Fibroblast of lung (primary cell): ENCODE measurements around the gene SPACA1. TPM values are rescaled to one million over a fixed set of nuclear protein-coding genes. Genes with fewer than 3 reads are reported as not detected.

ENCODE experiments used
- DNase-seq, 2 donors: peaks; one replicate each; pipeline versions ENCODE4 v3.0.0 to v3.0.0-alpha.2; 2010; ENCODE audit warnings: low read depth in 2 of 2
- H2AFZ ChIP-seq: 2 replicates; pipeline ENCODE4 v1.5.1; 2012; ENCODE audit warnings: low read length, control low read depth, inconsistent platforms
- H3K27ac ChIP-seq: 2 replicates; pipeline ENCODE4 v1.5.1; 2011; ENCODE audit warnings: low read length, control low read depth; ENCODE audit not compliant: insufficient read depth
- H3K27me3 ChIP-seq: 2 replicates; pipeline ENCODE4 v1.5.1; 2011; ENCODE audit warnings: mild to moderate bottlenecking, low read length; ENCODE audit not compliant: control insufficient read depth, insufficient read depth
- H3K36me3 ChIP-seq: 2 replicates; pipeline ENCODE4 v1.5.1; 2011; ENCODE audit warnings: low read length; ENCODE audit not compliant: control insufficient read depth, insufficient read depth
- H3K4me1 ChIP-seq: 2 replicates; pipeline ENCODE4 v1.5.1; 2011; ENCODE audit warnings: low read length; ENCODE audit not compliant: control insufficient read depth, insufficient read depth; ENCODE audit errors: extremely low read depth
- H3K4me2 ChIP-seq: 2 replicates; pipeline ENCODE4 v1.5.1; 2011; ENCODE audit warnings: low read length, control low read depth; ENCODE audit not compliant: insufficient read depth; ENCODE audit errors: extremely low read depth
- H3K4me3 ChIP-seq, 4 experiments: fragments of 200-600 bp in 1 of 4; sonication (generic) in 1 of 4; replicated peaks in 1 of 4; 2 replicates each; pipeline ENCODE4 v1.5.1; 2011 to 2016; ENCODE audit warnings: low read length in 4 of 4, low read depth in 3 of 4, mild to moderate bottlenecking in 3 of 4, control low read depth in 2 of 4, inconsistent platforms in 1 of 4, mixed read lengths in 1 of 4; ENCODE audit not compliant: insufficient read depth in 1 of 4; ENCODE audit errors: control extremely low read depth in 1 of 4
- H3K79me2 ChIP-seq: 2 replicates; pipeline ENCODE4 v1.5.1; 2012; ENCODE audit warnings: mild to moderate bottlenecking, low read length, inconsistent platforms; ENCODE audit not compliant: control insufficient read depth, insufficient read depth
- H3K9ac ChIP-seq: 2 replicates; pipeline ENCODE4 v1.5.1; 2011; ENCODE audit warnings: mild to moderate bottlenecking, low read length, control low read depth; ENCODE audit not compliant: insufficient read depth
- H3K9me3 ChIP-seq: 2 replicates; pipeline ENCODE4 v1.5.1; 2012; ENCODE audit warnings: low read depth, low read length; ENCODE audit not compliant: control insufficient read depth, insufficient read depth
- H4K20me1 ChIP-seq: 2 replicates; pipeline ENCODE4 v1.5.1; 2011; ENCODE audit warnings: low read length; ENCODE audit not compliant: control insufficient read depth, insufficient read depth; ENCODE audit errors: extremely low read depth
- EZH2 ChIP-seq: IDR thresholded peaks from 2 replicates; pipeline ENCODE4 v1.5.1; 2012; ENCODE audit warnings: low read length, control low read depth, mild to moderate bottlenecking; ENCODE audit errors: missing control alignments
- polyA plus RNA-seq, 2 donors: library from polyadenylated mRNA; depleted of rRNA in 1 of 2; stranded (reverse) in 1 of 2; unstranded in 1 of 2; fragments of >200 nt; gene quantifications; 2 replicates each; pipeline ENCODE4 v1.2.1, GENCODE V29; 2011 to 2012; ENCODE audit warnings: missing spikeins in 1 of 2
- total RNA-seq: library from RNA; depleted of rRNA; stranded (reverse); fragments of >200 nt; gene quantifications from 2 replicates; pipeline ENCODE4 v1.2.1, GENCODE V29; 2014
- TF ChIP-seq, protein P1 (sequence below), 2 donors: IDR thresholded peaks in 1 of 2; conservative IDR thresholded peaks in 1 of 2; 1 replicate in 1 of 2; 2 replicates in 1 of 2; pipeline ENCODE4 v1.5.1; 2011 to 2012; ENCODE audit warnings: low read length in 2 of 2, control low read depth in 1 of 2, inconsistent platforms in 1 of 2, low read depth in 1 of 2, mild to moderate bottlenecking in 1 of 2

Gene SPACA1
- total and polyA plus RNA-seq, 2 donors (not counting 1 experiment from before 2014, with no cell fraction given) = not detected

DNA sequence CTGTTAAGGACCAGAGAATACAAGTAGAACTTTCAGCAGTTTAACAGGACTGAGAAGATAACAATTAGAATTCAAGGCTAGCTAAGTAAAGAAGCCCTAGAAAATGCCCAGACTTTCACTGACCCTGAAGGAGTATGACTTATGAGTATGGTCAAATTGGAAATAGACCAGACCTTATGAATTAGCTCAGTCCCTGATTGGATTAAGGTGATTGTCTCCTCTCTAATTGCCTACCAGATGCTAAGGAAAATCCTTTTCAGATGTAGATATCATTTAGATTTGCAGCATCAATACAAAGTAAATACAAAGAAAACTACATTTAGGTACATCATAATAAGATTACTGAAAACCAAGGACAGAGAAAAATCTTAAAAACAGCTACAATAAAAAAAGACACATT lies 59.6 kb downstream of the SPACA1 start:
- DNase-seq = no peak
- H3K79me2 ChIP-seq = no peaks in the 10 kb centered on the region

DNA sequence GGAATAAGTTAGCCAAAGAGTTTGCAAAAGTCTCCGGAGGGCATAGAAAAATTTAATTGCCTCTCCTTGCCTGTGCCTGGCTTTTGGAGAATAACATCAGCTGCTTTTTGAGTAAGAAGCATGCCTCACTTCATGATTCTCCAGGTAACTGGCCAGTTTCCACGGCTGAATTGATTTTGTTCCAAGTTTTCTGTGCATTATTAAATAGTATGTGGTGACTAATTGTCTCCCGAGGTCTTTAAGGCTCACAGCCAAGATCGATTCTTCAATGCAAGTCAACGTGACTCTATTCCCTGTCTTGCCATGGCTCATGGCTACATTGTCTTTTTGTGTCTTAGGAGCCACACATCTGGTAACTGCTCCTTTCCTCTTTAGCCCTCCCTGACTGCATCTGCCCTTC lies 64.3 kb downstream of the SPACA1 start:
- Histone ChIP-seq H3K36me3 (no peaks in the 10 kb centered on the region), H2AFZ (no peak overlapping the region), H3K9me3 (no peaks in the 10 kb centered on the region), H3K79me2 (no peaks in the 10 kb centered on the region), H3K4me2 (no peak overlapping the region), H4K20me1 (no peaks in the 10 kb centered on the region), H3K4me3 (no peak overlapping the region), H3K27me3 (no peaks in the 10 kb centered on the region), H3K4me1 (no peaks in the 10 kb centered on the region), H3K27ac (no peak overlapping the region), H3K9ac (no peak overlapping the region)
- no peak for TF ChIP-seq EZH2
- TF ChIP-seq, protein P1, sequence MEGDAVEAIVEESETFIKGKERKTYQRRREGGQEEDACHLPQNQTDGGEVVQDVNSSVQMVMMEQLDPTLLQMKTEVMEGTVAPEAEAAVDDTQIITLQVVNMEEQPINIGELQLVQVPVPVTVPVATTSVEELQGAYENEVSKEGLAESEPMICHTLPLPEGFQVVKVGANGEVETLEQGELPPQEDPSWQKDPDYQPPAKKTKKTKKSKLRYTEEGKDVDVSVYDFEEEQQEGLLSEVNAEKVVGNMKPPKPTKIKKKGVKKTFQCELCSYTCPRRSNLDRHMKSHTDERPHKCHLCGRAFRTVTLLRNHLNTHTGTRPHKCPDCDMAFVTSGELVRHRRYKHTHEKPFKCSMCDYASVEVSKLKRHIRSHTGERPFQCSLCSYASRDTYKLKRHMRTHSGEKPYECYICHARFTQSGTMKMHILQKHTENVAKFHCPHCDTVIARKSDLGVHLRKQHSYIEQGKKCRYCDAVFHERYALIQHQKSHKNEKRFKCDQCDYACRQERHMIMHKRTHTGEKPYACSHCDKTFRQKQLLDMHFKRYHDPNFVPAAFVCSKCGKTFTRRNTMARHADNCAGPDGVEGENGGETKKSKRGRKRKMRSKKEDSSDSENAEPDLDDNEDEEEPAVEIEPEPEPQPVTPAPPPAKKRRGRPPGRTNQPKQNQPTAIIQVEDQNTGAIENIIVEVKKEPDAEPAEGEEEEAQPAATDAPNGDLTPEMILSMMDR (conservative IDR thresholded peaks at IDR 0.05 in 1 of 2, IDR thresholded peaks at IDR 0.05 in 1 of 2; ENCODE audit: low read depth in 1 of 2, low read length in 2 of 2) = no peak
- DNase-seq = no peak

More for the DNA sequence above, 59.6 kb downstream of the SPACA1 start:
- no peak overlapping the region for H3K27ac ChIP-seq
- TF ChIP-seq, protein P1 (conservative IDR thresholded peaks at IDR 0.05 in 1 of 2, IDR thresholded peaks at IDR 0.05 in 1 of 2; ENCODE audit: low read depth in 1 of 2, low read length in 2 of 2) = no peak
- no peak for TF ChIP-seq EZH2
- no peaks in the 10 kb centered on the region for H3K4me1 ChIP-seq
- no peaks in the 10 kb centered on the region for H3K27me3 ChIP-seq
- H3K9ac ChIP-seq = no peak overlapping the region
- no peaks in the 10 kb centered on the region for H3K36me3 ChIP-seq
- no peak overlapping the region for H3K4me2 ChIP-seq
- no peaks in the 10 kb centered on the region for H3K9me3 ChIP-seq
- no peak overlapping the region for H3K4me3 ChIP-seq
- H2AFZ ChIP-seq = no peak overlapping the region
- no peaks in the 10 kb centered on the region for H4K20me1 ChIP-seq

DNA sequence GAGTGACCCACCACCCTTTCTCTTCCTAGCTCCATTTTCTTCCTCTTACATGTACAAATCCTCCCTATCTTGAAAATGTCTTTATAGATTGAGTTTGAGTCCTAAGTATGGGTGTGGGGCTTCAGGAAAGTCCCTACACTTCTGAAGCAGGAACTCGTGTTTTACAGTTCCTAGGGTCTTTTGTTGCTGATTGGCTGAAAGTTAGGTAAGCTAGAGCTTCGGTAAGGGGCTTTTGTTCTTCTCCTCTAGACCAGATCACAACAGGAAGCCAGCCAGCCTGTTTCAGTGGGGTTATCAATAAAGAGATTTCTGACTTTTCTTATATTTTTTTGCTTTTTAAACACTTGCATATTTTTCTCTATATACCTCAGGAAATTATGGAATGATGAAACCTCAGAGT lies 67.2 kb downstream of the SPACA1 start:
- Histone ChIP-seq H3K9ac (no peak overlapping the region), H3K27ac (no peak overlapping the region), H3K79me2 (no peaks in the 10 kb centered on the region), H2AFZ (no peak overlapping the region), H3K4me3 (no peak overlapping the region), H3K36me3 (no peaks in the 10 kb centered on the region), H3K4me1 (no peaks in the 10 kb centered on the region), H3K27me3 (no peaks in the 10 kb centered on the region), H3K4me2 (no peak overlapping the region), H3K9me3 (no peaks in the 10 kb centered on the region), H4K20me1 (no peaks in the 10 kb centered on the region)
- TF ChIP-seq EZH2 = no peak
- TF ChIP-seq, protein P1 (conservative IDR thresholded peaks at IDR 0.05 in 1 of 2, IDR thresholded peaks at IDR 0.05 in 1 of 2; ENCODE audit: low read depth in 1 of 2, low read length in 2 of 2) = no peak
- DNase-seq = no peak
